ENCODE results near the gene KIAA1549.

GRCh38 chr7:138898802-138899201 lies 82.4 kb downstream of the KIAA1549 start:
- TF ChIP-seq CTCF (IDR thresholded peaks at IDR 0.05), result no peak
- TF ChIP-seq POLR2A (IDR thresholded peaks at IDR 0.05), result no peak
- TF ChIP-seq EP300 (IDR thresholded peaks at IDR 0.05), result no peak

Data from ovary (tissue), 3 donors.